Omental fat pad (tissue), 4 donors: ENCODE data around the gene TPRKB. TPM values are rescaled to one million over a fixed set of nuclear protein-coding genes. Genes with fewer than 3 reads are reported as not detected.

Source experiments
- total RNA-seq, 4 donors: library from RNA; depleted of rRNA; stranded (reverse); fragments of >200 nt; gene quantifications; one replicate each; pipeline ENCODE4 v1.1.0, GENCODE V29; 2016

The TPRKB gene
- total RNA-seq, 4 donors from 2014 or later, result 20.4 to 37.4 (median 22.9) TPM

Other genes with a start within 250 kb of the TPRKB start
- not detected for gene NAT8, start 94.9 kb downstream of the TPRKB start, total RNA-seq
- gene DUSP11, start 42.8 kb upstream of the TPRKB start, total RNA-seq, result 10 to 100 TPM; 21.2 to 34.5 (median 25.6) TPM
- not detected for gene C2orf78, start 46.8 kb upstream of the TPRKB start, total RNA-seq
- gene STAMBP, start 91.6 kb upstream of the TPRKB start, total RNA-seq, result 10 to 100 TPM; 14.4 to 27.0 (median 20.0) TPM
- 10 to 100 TPM in 1 of 4 donors, 1 to 10 TPM in 3; 3.7 to 56.6 (median 7.4) TPM for gene ACTG2, start 155.7 kb upstream of the TPRKB start, total RNA-seq
- gene DGUOK, start 189.5 kb upstream of the TPRKB start, total RNA-seq, result 10 to 100 TPM; 30.5 to 38.9 (median 36.3) TPM
- 10 to 100 TPM in 3 of 4 donors, 1 to 10 TPM in 1; 8.6 to 17.8 (median 11.4) TPM for gene TET3, start 247.6 kb upstream of the TPRKB start, total RNA-seq